ENCODE results near the gene VPS52. TPM values are rescaled to one million over a fixed set of nuclear protein-coding genes. Genes with fewer than 3 reads are reported as not detected.
"Not testable (repeated sequence)": the region's sequence is repeated elsewhere in the genome, so short reads cannot be mapped to it uniquely, and the experiment has no call there.

VPS52 gene
- total RNA-seq, 1 donor from 2014 or later: 28.7 TPM

DNA sequence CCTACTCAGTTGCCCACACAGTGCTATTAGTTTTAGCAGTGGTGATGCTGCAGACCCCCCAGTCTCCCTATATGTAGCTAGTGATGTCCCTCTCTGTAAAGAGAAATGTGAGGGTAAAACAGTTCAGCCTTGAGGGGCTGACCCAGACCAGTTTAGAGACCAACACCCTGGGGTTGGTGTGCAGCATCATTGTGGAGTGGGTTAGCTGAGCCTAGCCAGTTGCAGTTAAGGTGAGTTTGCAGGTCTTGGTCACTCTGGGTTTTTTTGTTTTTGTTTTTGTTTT, 4.8 kb upstream of the VPS52 start:
- Histone ChIP-seq H2AFZ (replicated peaks) (no peak overlapping the region), H4K20me1 (ENCODE audit: low read depth) (peaks cover 68% of the 10 kb centered on the region)

DNA sequence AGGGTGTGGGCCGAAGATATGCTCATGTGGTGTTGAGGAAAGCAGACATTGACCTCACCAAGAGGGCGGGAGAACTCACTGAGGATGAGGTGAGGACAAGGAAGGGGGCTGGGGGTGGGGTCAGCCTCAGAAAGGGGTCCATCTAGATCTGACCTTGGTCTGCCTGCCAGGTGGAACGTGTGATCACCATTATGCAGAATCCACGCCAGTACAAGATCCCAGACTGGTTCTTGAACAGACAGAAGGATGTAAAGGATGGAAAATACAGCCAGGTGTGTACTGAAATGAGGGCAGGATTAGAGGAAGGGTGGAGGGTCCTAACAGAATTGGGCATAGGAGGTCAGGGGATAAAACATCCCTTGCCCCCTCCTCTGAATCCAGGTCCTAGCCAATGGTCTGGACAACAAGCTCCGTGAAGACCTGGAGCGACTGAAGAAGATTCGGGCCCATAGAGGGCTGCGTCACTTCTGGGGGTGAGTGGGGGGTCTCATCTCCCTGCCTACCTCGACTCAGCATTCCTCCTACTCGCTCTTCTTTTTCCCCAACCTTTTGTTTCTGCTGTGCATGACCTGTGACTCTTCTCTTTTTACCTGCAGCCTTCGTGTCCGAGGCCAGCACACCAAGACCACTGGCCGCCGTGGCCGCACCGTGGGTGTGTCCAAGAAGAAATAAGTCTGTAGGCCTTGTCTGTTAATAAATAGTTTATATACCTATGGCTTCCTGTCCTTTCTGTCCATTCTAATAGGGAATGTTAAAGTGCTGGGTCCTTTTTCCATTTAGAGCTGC, 4.3 kb upstream of the VPS52 start:
- DNase-seq (ENCODE audit: low spot score); H3K27ac Mint-ChIP-seq; H3K27me3 Mint-ChIP-seq (ENCODE audit: insufficient read depth, low read depth); H3K27me3 ChIP-seq; H2AFZ ChIP-seq (replicated peaks); H3K36me3 ChIP-seq; H3K9ac ChIP-seq; H3K9me3 Mint-ChIP-seq; H3K9me3 ChIP-seq (ENCODE audit: low read depth): not testable (repeated sequence)
- H3K27ac ChIP-seq: peak overlapping the region; percentile 23
- Mint-ChIP-seq H3K4me1 (peaks cover 45% of the 10 kb centered on the region), H3K4me3 (peak overlapping the region; percentile 86), H3K36me3 (peaks cover 24% of the 10 kb centered on the region)
- peaks cover 42% of the 10 kb centered on the region for H3K4me1 ChIP-seq
- peaks cover 68% of the 10 kb centered on the region for H4K20me1 ChIP-seq (ENCODE audit: low read depth)
- peak overlapping the region; percentile 98 for H3K4me2 ChIP-seq
- peaks cover 45% of the 10 kb centered on the region for H3K79me2 ChIP-seq (ENCODE audit: low read depth)
- H3K4me3 ChIP-seq: peak overlapping the region; percentile 83
- peaks cover 69% of the 10 kb centered on the region for H3F3A ChIP-seq (ENCODE audit: low read depth)

More for the DNA sequence above, 4.8 kb upstream of the VPS52 start:
- H3K4me3 Mint-ChIP-seq: peak overlapping the region; percentile 86
- Histone ChIP-seq H3K36me3 (peaks cover 8% of the 10 kb centered on the region), H3K4me3 (peak overlapping the region; percentile 57), H3K4me2 (peak overlapping the region; percentile 98), H3K9ac (no peak overlapping the region), H3K4me1 (peaks cover 42% of the 10 kb centered on the region), H3K27ac (peak overlapping the region; percentile 23), H3K27me3 (no peaks in the 10 kb centered on the region), H3K79me2 (ENCODE audit: low read depth) (peaks cover 42% of the 10 kb centered on the region), H3F3A (ENCODE audit: low read depth) (peaks cover 69% of the 10 kb centered on the region), H3K9me3 (ENCODE audit: low read depth) (no peaks in the 10 kb centered on the region)
- DNase-seq (ENCODE audit: low spot score): no peak
- H3K9me3 Mint-ChIP-seq: no peaks in the 10 kb centered on the region
- TF ChIP-seq, protein P1, sequence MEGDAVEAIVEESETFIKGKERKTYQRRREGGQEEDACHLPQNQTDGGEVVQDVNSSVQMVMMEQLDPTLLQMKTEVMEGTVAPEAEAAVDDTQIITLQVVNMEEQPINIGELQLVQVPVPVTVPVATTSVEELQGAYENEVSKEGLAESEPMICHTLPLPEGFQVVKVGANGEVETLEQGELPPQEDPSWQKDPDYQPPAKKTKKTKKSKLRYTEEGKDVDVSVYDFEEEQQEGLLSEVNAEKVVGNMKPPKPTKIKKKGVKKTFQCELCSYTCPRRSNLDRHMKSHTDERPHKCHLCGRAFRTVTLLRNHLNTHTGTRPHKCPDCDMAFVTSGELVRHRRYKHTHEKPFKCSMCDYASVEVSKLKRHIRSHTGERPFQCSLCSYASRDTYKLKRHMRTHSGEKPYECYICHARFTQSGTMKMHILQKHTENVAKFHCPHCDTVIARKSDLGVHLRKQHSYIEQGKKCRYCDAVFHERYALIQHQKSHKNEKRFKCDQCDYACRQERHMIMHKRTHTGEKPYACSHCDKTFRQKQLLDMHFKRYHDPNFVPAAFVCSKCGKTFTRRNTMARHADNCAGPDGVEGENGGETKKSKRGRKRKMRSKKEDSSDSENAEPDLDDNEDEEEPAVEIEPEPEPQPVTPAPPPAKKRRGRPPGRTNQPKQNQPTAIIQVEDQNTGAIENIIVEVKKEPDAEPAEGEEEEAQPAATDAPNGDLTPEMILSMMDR (IDR thresholded peaks at IDR 0.05): no peak
- TF ChIP-seq EZH2phosphoT487 (IDR thresholded peaks at IDR 0.05) (no peak), EZH2 (IDR thresholded peaks at IDR 0.05) (no peak)
- peaks cover 45% of the 10 kb centered on the region for H3K4me1 Mint-ChIP-seq
- H3K27me3 Mint-ChIP-seq (ENCODE audit: insufficient read depth, low read depth): peaks cover 7% of the 10 kb centered on the region
- peak overlapping the region; percentile 32 for H3K27ac Mint-ChIP-seq
- H3K36me3 Mint-ChIP-seq: peaks cover 24% of the 10 kb centered on the region

DNA sequence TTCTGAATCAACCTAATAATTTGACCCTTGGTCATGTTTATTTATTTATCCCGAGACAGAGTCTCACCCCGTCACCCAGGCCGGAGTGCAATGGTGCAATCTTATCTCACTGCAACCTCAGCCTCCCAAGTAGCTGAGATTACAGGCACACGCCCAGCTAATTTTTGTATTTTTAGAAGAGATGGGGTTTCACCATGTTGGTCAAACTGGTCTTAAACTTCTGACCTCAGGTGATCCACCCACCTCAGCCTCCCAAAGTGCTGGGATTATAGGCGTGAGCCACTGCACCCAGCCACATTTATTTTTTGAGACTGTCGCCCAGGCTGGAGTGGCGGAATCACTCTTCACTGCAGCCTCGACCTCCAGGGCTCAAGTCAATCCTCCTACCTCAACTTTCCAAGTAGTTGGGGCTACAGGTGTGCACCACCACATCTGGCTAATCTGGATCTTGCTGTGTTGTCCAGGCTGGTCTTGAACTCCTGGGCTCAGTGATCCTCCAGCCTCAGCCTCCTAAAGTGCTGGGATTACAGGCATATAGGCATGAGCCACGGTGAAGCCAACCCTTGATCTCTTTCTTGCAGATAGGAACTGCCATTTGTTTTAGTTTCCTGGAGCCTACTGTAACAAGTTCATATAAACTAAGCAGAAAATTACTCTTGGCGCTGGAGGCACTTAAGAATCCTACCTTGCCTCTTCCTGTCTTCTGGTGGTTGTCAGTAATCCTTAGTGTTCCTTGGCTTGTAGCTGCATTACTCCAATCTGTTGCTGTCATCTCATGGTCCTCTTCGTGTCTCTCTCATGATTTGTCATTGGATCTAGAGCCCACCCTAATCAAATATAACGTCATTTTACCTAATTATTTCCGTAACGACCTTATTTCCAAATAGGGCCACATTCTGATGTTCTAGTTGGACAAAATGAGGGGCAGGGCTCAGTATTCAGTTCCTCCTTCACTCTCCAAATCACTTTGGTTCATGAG, 2.5 kb upstream of the VPS52 start:
- H3F3A ChIP-seq (ENCODE audit: low read depth): peaks cover 69% of the 10 kb centered on the region
- H3K27me3 ChIP-seq: no peaks in the 10 kb centered on the region
- H3K79me2 ChIP-seq (ENCODE audit: low read depth): peaks cover 52% of the 10 kb centered on the region
- H3K4me2 ChIP-seq: peak overlapping the region; percentile 98
- no peaks in the 10 kb centered on the region for H3K9me3 Mint-ChIP-seq
- peaks cover 68% of the 10 kb centered on the region for H4K20me1 ChIP-seq (ENCODE audit: low read depth)
- H3K27ac Mint-ChIP-seq: no peak overlapping the region
- H3K4me3 Mint-ChIP-seq: peak overlapping the region; percentile 100
- H3K4me1 Mint-ChIP-seq: peaks cover 55% of the 10 kb centered on the region
- peak overlapping the region; percentile 25 for H3K9ac ChIP-seq
- peaks cover 28% of the 10 kb centered on the region for H3K36me3 Mint-ChIP-seq
- H3K4me1 ChIP-seq: peaks cover 42% of the 10 kb centered on the region
- TF ChIP-seq EZH2phosphoT487 (IDR thresholded peaks at IDR 0.05) (no peak), EZH2 (IDR thresholded peaks at IDR 0.05) (no peak)
- TF ChIP-seq, protein P1 (IDR thresholded peaks at IDR 0.05): no peak
- no peak overlapping the region for H2AFZ ChIP-seq (replicated peaks)
- H3K27ac ChIP-seq: no peak overlapping the region
- peaks cover 6% of the 10 kb centered on the region for H3K27me3 Mint-ChIP-seq (ENCODE audit: insufficient read depth, low read depth)
- no peak for DNase-seq (ENCODE audit: low spot score)
- H3K4me3 ChIP-seq: peak overlapping the region; percentile 83
- no peaks in the 10 kb centered on the region for H3K9me3 ChIP-seq (ENCODE audit: low read depth)
- H3K36me3 ChIP-seq: peaks cover 8% of the 10 kb centered on the region
